Stimulated activated CD8-positive, alpha-beta memory T cell treated with anti-CD3 and anti-CD28 coated beads, Interleukin-4, amount 100 ng/mL, for 4 hours (primary cell): Measurements from ENCODE around the gene ZNF333.
A peak's percentile ranks its signal among the peaks of the same experiment; 100 is the strongest.

Experiments
- DNase-seq, 2 donors: peaks; one replicate each; pipeline ENCODE4 v3.0.0-alpha.2; 2020; ENCODE audit warnings: low read depth in 2 of 2, low spot score in 1 of 2

Gene ZNF333

DNA sequence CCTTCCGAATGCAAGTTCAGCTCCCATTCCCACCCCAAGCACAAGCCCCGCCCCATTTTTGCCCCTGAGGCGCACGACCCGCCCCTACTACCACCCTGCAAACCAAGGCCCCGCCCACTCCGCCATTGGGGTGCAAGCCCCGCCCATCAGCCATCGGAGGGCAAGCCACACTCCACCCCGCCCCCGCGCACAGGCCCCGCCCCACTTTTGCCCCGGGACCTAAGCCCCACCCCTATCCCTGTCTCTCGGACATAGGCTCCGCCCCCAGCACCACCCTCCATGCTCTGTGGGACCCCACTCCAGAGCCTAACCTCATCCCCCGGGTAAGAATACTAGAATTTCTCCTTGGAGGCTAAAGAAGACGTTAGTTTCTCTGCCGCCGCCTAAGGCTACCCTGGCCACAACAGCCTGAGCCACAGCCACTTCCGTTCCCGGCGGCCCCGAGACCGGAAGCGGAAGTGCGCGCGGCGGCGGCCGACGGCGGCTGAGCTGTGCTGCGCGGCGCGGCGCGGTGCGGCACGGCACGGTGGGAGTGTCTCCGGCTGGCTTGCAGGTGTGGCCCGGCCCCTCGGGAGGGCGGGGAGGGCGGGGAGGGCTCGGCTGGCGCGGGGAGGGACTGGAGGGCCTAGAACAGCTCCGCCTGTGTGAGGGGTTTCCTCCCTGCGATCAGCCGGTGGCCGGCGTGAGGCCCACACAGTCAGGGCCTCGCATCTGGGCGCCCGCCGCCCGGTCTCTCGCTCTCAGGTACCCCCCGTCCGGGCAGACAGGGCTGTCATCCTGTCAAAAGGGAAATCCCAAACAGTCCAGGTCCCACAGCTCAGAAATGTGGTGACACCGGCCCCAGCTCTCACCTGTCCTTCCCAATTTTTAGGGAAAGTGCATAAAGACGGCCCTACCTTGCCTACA lies at the start of gene ZNF333:
ZNF333 (plus strand) TSS at position 451 of the 906 bp plus-strand sequence. CDS start 3,444 bp downstream, outside the sequence.
- DNase-seq, result peak; percentile 97 to 99

DNA sequence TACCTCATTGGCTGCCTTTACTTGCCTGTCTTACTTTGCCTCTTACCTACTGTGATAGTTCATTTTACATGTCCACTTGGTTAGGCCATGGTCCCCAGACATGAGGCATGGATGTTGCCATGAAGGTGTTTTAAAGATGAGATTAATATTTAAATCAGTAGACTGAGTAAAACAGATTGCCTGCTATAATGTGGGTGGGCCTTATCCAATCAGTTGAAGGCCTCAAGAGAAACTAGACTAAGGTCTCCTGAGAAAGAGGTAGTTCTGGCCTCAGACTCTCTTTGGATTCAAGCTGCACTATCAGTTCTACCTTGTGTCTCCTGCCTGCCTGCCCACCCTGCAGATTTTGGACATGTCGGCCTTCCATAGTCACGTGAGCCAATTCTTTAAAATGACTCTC lies 41.3 kb upstream of the ZNF333 start:
- DNase-seq, result no peak

DNA sequence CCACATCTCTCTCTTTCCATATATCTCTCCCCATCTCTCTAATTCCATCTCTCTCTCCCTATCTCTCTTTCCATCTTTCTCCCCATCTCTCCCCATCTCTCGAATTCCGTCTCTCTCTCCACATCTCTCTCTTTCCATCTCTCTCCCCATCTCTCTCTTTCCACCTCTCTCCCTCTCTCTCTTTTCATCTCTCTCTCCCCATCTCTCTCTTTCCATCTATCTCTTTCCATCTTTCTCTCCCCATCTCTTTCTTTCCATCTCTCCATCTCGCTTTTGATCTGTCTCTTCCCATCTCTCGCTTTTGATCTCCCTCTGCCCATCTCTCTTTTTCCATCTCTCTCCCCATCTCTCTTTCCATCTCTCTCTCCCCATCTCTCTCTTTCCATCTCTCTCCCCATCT lies 40.8 kb upstream of the ZNF333 start:
- no peak for DNase-seq

DNA sequence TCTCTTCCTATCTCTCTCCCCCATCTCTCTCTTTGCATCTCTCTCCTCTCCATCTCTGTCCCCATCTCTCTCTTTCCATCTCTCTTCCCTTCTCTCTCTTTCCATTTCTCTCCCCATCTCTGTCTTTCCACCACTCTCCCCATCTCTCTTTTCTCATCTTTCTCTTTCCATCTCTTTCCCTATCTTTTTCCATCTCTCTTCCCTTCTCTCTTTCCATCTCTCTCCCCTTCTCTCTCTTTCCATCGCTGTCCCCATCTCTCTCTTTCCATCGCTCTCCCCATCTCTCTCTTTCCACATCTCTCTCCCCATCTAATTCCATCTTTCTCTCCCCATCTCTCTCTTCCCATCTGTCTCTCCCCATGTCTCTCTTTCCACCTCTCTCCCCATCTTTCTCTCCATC lies 39.7 kb upstream of the ZNF333 start:
- DNase-seq, result no peak

DNA sequence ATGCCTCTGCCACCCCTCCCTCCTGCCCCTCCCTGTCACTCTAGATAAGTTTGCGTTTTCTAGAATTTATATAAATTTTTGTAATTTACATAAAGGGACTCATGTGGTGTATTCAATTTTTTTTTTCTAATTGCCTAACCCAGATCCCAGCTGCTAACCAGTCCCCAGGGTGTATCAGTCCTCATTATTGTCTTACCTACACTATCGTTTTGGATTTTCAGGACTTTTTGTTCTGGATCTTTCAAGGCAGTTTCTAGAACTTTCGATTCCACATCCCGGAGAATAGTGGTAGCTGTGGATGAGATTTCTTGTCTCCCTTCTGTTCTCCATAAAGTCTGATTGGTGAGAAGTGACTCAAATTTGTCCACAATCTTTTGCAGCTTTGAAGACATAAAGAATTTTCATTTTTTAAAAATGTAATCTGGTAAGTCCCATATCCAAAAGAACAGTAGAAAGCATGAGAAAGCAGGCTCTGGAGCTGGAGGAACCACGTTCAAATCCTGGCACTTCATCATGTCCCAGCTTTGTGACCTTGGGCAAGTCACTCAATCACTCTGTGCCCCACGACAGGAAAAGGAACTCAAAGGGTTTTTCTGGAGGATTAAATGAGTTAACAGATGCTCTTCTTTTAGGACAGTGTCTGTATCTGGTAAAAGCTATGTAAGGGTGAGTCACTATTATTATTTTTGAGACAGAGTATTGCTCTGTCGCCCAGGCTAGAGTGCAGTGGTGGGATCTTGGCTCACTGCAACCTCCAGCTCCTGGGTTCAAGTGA lies 34.9 kb upstream of the ZNF333 start:
- DNase-seq, result no peak

DNA sequence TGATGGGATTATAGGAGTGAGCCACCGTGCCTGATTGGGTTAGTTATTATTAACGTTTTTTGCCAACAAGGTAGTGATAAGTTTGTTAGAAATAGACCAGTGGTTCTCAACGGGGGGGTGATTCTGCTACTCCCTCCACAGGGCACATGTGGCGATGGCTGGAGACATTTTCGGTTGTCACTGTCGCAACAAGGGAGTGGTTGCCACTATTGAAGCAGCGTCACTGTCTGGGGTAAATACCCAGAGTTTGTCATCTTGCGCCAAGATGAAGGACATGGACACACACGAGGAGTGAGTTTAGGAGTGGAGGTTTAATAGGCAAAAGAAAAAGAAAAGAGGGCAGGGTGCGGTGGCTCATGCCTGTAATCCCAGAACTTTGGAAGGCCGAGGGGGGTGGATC lies 34.1 kb upstream of the ZNF333 start:
- DNase-seq, result no peak

DNA sequence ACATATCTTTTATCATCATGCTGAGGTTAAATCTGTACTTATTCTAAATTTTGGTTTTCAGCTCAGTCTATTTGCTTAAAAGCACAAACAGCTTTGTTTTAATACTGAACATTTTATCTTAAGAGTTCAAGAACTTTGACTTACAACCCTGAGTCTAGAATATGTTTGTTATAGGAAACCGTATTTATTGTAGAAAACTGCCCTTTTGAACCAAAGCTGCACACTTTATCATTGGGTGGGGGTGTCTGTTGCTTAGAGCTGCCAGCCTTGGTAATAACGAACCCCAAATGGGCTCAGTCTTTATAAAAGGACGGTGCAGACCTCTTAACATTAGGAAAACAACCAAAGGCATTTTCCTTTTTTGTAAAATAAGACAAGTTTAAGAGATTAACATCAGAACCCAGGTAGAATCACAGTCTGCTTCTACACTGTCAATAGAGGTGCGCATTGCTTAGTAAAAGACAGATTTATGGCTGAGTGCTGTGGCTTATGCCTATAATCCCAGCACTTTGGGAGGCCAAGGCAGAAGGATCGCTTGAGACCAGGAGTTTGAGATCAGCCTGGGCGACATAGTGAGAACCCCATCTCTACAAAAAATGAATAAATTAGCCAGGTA lies 29.9 kb upstream of the ZNF333 start:
- no peak for DNase-seq

DNA sequence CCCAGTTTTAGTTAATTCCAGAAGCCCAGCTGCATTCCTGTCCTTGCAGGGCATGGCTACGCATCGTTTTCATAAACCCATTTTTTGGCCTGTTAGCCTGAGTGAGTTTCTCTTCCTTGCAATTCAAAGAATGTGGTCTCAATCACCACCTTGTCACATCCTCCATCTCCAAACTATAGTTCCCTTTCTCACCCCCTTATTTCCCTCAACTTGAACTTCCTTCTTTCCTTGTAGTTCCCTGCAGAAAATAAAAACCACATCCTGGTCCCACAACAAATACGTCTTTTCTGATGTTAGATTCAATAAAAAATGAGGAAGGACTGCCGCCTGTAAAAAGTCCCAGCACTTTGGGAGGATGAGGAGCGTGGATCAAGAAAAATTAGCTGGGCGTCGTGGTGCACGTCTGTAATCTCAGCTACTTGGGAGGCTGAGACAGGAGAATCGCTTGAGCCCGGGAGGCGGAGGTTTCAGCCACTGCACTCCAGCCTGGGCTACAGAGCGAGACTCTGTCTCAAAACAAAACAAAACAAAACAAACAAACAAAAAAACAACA lies 28.4 kb upstream of the ZNF333 start:
- no peak for DNase-seq

DNA sequence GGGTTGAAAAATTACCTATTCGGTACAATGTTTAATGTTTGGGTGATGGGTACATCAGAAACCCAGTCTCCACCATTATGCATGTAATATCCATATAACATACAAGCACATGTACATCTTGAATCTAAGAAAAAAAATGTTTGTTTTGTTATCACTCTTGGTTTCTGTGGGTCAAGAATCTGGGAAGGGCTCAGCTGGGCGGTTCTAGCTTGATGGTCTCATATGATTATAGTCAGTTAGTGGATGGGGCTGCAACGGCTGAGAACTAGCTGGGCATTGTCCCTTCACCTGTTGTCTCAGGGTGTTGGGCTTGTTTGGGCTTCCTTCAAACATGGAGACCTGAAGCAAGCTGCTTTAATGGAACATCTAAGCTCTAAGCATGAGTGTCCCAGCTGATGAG lies 19.9 kb upstream of the ZNF333 start:
- DNase-seq, result no peak

DNA sequence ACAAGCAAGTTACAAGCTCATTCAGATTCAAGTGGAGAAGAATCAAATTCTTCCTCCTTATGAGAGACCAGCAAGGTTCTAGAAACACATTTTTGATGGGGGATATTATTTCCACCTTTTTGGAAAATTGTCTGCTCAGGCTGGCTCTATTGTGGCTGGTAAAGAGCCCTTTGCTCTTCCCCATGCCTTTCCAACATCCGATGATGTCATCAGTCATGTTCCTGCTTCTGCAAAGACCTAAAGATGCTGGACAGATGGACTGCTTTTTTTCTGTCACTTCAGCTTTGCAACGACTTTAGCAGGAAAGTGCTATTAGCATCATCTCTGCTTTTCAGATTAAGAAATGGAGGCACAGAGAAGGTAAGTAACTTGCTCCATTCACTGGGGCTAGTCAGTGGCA lies 19.4 kb upstream of the ZNF333 start:
- no peak for DNase-seq

DNA sequence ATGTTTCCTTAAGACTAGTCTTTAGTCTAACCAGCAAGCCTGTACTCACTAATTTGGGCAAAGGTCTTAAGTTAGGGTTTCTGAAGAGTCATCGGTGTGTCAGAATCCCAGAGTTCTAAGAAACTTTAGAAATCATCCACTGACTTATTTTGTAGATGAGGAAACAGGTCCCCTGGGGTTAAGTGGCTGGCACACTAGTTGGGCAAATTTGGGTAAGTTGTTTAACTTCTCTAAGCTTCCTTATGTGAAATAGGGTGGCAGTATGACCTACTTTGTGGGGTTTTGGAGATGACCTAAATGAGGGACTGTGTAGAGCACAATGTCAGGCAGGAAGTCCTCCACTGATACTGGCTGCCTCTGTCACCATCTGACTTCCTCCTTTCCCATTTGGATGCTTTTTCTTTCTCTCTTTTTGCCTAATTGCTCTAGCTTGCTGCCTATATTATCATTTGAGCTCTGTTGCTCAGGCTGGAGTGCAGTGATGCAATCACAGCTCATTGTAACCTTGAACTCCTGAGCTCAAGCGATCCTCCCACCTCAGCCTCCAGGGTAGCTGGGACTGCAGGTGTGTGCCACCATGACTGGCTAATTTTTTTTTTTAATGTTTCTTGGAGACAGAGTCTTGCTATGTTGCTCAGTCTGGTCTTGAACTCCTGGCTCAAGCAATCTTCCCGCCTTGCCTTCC lies 17.5 kb upstream of the ZNF333 start:
- DNase-seq, result no peak

DNA sequence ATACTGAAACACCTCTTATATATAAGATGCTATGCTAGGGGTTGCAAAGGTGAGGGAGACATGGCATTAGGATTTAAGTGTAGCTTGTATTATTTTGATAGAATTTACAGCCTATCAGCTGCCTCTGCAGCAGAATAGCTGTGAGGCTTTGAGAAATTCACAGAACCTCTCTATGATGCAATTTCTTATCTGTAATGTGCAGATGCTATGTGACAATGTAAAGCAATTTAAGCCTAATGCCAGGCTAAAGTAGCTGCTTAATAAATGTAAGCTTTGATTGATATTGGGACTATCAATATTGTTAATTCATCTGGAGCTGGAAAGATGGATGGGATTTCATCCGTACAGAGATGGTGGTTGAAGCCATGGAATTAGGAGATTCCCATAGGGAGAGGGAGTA lies 16.8 kb upstream of the ZNF333 start:
- no peak for DNase-seq

DNA sequence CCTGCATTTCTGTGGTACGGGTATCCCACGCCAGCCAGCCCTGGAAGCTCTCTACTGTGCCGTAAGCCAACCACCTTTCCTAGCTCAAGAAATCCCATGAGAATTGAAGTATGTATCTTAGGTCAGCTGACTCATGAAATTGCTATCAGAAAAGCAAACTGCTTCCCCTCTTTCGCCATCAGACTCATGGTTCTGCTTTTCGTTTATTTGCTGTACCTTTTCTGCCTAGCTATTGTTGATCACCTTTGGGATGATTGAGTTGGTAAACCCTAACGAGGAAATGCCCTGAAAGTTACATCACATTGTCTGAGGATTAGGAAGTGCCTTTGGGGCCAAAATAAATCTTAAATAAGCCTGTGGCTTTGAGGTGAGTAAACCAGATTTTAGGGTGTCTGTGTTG lies 15.1 kb upstream of the ZNF333 start, which contains the start of gene ADGRE3:
ADGRE3 (minus strand) TSS at position 81 of the 400 bp plus-strand sequence; CDS start at position 7, 74 bp downstream.
- no peak for DNase-seq

DNA sequence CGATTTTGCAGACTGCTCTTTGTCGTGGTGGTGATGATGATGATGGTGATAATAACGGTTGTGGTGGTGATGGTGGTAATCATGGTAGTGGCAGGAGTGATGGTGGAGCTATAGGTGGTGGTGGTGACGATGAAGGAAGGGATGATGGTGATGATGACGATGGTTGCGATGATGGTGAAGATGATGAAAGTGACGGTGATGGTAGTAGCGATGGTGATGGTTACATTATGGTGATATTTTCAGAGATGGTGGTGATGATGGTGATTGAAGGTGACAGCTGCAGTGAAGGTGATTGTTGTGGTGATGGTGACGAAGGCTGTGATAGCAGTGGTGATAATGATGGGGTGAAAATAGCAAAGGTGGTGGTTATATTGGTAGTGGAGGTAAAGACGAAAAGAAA lies 13.1 kb upstream of the ZNF333 start:
- DNase-seq, result no peak

DNA sequence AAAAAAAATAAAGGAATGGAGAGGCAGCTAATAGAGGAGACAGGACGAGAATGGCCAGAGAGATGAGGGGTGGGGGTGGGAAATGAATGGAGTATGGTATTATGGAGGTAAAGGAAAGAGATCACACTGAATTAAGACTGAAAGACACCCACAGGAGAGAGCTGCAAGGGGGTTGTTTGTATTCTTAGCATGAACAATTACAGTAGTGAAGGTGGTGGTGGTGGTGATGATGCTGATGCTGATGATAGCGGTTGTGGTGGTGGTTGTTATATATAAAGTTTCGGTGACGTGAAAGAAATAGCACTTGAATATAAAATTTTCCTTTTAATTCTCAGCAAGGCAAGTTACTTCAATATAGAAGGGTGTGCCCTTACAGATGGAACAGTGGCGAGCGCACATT lies 12.4 kb upstream of the ZNF333 start:
- DNase-seq, result no peak

DNA sequence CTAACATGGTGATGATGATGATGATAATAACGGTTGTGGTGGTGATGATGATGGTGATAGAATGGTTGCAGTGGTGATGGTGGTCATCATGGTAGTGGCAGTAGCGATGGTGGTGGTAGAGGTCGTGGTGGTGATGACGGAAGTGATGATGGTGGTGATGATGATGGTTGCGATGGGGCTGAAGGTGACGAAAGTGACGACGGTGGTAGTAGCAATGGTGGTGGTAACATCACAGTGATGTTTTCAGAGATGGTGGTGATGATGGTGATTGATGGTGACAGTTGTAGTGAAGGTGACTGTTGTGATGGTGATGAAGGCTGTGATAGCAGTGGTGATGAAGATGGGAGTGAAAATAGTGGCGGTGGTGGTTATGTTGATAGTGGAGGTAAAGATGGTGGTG lies 11.6 kb upstream of the ZNF333 start:
- DNase-seq, result no peak

DNA sequence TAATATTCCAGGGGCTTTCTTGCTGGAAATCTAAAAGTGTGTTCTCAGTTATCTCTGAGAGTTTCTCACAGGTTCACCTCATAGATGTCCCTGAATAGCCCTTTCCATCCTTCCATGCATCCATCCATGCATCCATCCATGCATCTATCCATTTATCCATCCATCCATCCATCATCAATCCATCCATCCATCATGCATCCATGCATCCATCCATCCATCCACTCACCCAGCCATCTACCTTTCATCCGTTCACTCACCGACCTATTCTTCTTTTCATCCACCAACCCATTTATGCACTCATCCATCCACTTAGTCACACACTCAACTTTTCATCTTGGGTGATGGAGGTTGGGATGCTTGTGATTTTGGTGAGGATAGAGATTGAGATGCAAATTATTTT lies 7.8 kb upstream of the ZNF333 start:
- no peak for DNase-seq

DNA sequence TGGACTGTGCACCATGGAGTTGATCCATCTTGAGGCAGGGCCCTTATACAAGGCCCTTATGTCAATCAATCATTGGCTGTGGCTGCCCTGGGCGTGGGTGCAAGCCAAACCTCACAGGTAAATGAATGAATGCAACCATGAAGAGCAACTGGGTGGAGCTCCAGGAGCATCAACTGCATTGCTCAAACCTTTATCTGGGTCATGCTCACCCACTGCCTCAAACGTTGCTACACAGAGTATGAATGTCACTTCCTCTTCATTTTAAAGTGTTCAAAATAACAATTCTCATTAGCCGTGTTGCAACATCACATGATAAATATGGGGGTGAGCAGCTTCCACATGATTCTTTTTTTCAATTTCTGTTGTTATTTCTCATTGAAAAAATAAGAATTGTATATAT lies 6.4 kb upstream of the ZNF333 start:
- no peak for DNase-seq

DNA sequence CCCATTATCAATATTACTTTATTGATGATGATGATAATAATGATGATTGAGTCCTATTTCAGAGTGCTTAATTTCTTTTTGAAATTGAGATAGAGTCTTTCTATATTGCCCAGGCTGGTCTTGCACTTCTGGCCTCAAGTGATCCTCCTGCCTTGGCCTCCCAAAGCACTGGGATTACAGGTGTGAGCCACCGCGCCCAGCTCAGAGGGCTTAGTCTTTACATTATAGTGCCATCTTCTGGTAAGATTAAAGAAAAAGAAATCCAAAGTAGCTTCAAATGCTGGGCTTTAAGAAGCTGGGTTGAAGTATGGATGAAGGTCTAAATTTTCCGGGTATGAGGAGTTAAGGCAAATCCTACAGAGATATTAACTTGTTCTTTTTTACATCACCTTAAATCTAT lies 3.4 kb upstream of the ZNF333 start:
- DNase-seq, result no peak

DNA sequence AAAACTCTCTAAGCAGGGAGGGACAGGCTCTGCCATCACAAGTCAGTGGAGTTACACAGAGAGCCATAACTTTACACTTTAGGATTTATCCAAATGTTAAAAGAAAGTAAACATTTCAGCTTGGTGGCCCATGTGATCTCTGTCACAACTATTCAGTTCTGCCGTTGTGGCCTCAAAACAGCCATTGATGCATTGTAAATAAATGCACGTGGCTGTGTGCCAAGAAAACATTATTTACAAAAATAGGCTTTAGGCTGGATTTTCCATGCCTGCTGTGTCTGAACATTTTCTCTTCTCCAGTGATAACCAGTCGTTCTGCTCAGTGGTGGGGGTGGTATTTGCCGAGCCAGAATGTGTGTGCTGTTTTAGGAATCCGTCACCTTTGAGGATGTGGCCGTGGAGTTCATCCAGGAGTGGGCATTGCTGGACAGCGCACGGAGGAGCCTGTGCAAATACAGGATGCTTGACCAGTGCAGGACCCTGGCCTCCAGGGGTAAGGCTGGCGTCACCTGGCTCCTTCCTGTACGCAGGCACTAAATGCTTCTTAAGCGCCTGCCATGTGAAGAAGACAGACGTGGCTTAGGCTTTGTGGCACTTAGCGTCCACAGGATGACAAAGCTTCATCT lies 4.9 kb downstream of the ZNF333 start:
- no peak for DNase-seq
